GM12878 (cell line): ENCODE measurements around the gene SAGE1. TPM values are rescaled to one million over a fixed set of nuclear protein-coding genes. Genes with fewer than 3 reads are reported as not detected.

Source experiments
- ATAC-seq: fragments of 200-7000 bp; cut with Tn5 transposase; 3 replicates; pipeline ENCODE4 v1.9.1; 2020; ENCODE audit warnings: mild to moderate bottlenecking, moderate library complexity
- BruUV-seq: library from RNA; stranded (reverse); fragments of 400-500 nt; replicated peaks from 2 replicates; lab custom pipeline; 2021; lab: Mats Ljungman, UMichigan
- CTCF ChIA-PET: fragments of 300-600 bp; sonication (Branson Sonifier 250); formaldehyde crosslinking; extraction: SDS; loops from one replicate; lab custom pipeline; 2021; ENCODE audit warnings: inconsistent platforms; lab: Yijun Ruan, JAX
- POLR2A ChIA-PET: fragments of 350-600 bp; formaldehyde crosslinking; extraction: SDS; loops from one replicate; lab custom pipeline; 2021; ENCODE audit warnings: inconsistent platforms; lab: Charles Lee
- RAD21 ChIA-PET: fragments of 300-600 bp; sonication (Branson Sonifier 250); formaldehyde crosslinking; loops from one replicate; lab custom pipeline; 2023; ENCODE audit warnings: antibody characterized with exemption; ENCODE audit not compliant: unreplicated experiment; lab: Charles Lee
- SMC1A ChIA-PET: fragments of 300-600 bp; sonication (Branson Sonifier 250); formaldehyde crosslinking; loops from one replicate; lab custom pipeline; 2023; ENCODE audit not compliant: unreplicated experiment, uncharacterized antibody; lab: Charles Lee
- DNase-seq: peaks from one replicate; pipeline ENCODE4 v3.0.0-alpha.2; 2011; ENCODE audit warnings: low read depth, low spot score
- FAIRE-seq: peaks from 3 replicates; lab custom pipeline; 2011; peaks lifted over from hg19 to GRCh38; lab: Jason Lieb, UNC
- H2AFZ ChIP-seq: 2 replicates; pipeline ENCODE4 v1.6.0; 2011; ENCODE audit warnings: low read depth, low read length, control low read depth; ENCODE audit not compliant: control insufficient read depth
- H3K27ac ChIP-seq: 2 replicates; pipeline ENCODE4 v1.5.1; 2011; ENCODE audit warnings: control low read depth; ENCODE audit not compliant: control insufficient read depth, insufficient read depth
- H3K27me3 ChIP-seq, 2 experiments: replicated peaks in 1 of 2; 2 replicates each; pipeline versions ENCODE4 v1.6.0 to v1.6.1; 2011; ENCODE audit warnings: low read length in 1 of 2; ENCODE audit not compliant: control insufficient read depth in 2 of 2, insufficient read depth in 2 of 2
- H3K36me3 ChIP-seq, 2 experiments: 2 replicates each; pipeline ENCODE4 v1.5.1; 2011; ENCODE audit warnings: low read length in 1 of 2; ENCODE audit not compliant: control insufficient read depth in 2 of 2, insufficient read depth in 2 of 2
- H3K4me1 ChIP-seq: 2 replicates; pipeline ENCODE4 v1.6.1; 2011; ENCODE audit warnings: mild to moderate bottlenecking, low read length, moderate library complexity, mixed read lengths; ENCODE audit not compliant: control insufficient read depth, insufficient read depth
- H3K4me2 ChIP-seq: 2 replicates; pipeline ENCODE4 v1.6.0; 2011; ENCODE audit warnings: control low read depth; ENCODE audit not compliant: control insufficient read depth, insufficient read depth
- H3K4me3 ChIP-seq: fragments of 200-600 bp; sonication (generic); 2 replicates; pipeline ENCODE4 v1.5.1; 2016
- H3K79me2 ChIP-seq: 2 replicates; pipeline ENCODE4 v1.6.0; 2011; ENCODE audit warnings: low read length; ENCODE audit not compliant: control insufficient read depth, insufficient read depth
- H3K9ac ChIP-seq: 2 replicates; pipeline ENCODE4 v1.8.0; 2011; ENCODE audit warnings: low read length, control low read depth, mixed read lengths; ENCODE audit not compliant: control insufficient read depth, insufficient read depth
- H3K9me3 ChIP-seq: replicated peaks from 3 replicates; pipeline ENCODE4 v1.5.1; 2011; ENCODE audit warnings: mild to moderate bottlenecking, low read length; ENCODE audit not compliant: control insufficient read depth, insufficient read depth
- H4K20me1 ChIP-seq: 2 replicates; pipeline ENCODE4 v1.6.0; 2011; ENCODE audit not compliant: control insufficient read depth, insufficient read depth
- CUX1 ChIP-seq: IDR thresholded peaks from 2 replicates; pipeline ENCODE4 v1.6.1; 2012; ENCODE audit warnings: improper control_type of control experiment, low read depth, low read length; ENCODE audit not compliant: insufficient replicate concordance
- FOXM1 ChIP-seq: IDR thresholded peaks from 2 replicates; pipeline ENCODE4 v1.6.1; 2012; ENCODE audit warnings: low read depth, mild to moderate bottlenecking, inconsistent platforms, low read length, moderate library complexity
- IRF5 ChIP-seq: fragments of 450-650 bp; IDR thresholded peaks from 2 replicates; pipeline ENCODE4 v1.6.1; 2017; ENCODE audit warnings: borderline replicate concordance
- KDM1A ChIP-seq: fragments of 200-600 bp; sonication (generic); IDR thresholded peaks from 2 replicates; pipeline ENCODE4 v1.6.1; 2016; ENCODE audit warnings: borderline replicate concordance
- LARP7 ChIP-seq: fragments of 450-650 bp; IDR thresholded peaks from 2 replicates; pipeline ENCODE4 v1.6.1; 2017; ENCODE audit warnings: mild to moderate bottlenecking
- MYB ChIP-seq: fragments of 150-350 bp; IDR thresholded peaks from 2 replicates; pipeline ENCODE4 v1.6.1; 2014; ENCODE audit warnings: mild to moderate bottlenecking, low read depth, low read length, borderline replicate concordance
- POLR2A ChIP-seq: IDR thresholded peaks from 2 replicates; pipeline ENCODE4 v1.6.1; 2011; ENCODE audit warnings: low read depth, mild to moderate bottlenecking, low read length
- RELB ChIP-seq: fragments of 450-650 bp; IDR thresholded peaks from 2 replicates; pipeline ENCODE4 v1.6.1; 2017; ENCODE audit warnings: low read depth, mild to moderate bottlenecking, moderate library complexity
- SMC3 ChIP-seq: IDR thresholded peaks from 2 replicates; pipeline ENCODE4 v1.6.1; 2011; ENCODE audit warnings: low read length, improper control_type of control experiment, borderline replicate concordance
- SRF ChIP-seq, 2 experiments: IDR thresholded peaks; 2 replicates each; pipeline ENCODE4 v1.6.1; 2011; ENCODE audit warnings: low read depth in 2 of 2, low read length in 2 of 2, mild to moderate bottlenecking in 1 of 2, moderate library complexity in 1 of 2
- STAT1 ChIP-seq: fragments of 450-650 bp; conservative IDR thresholded peaks from 2 replicates; pipeline ENCODE4 v1.6.1; 2014; ENCODE audit warnings: antibody characterized with exemption, mild to moderate bottlenecking
- TARDBP ChIP-seq: IDR thresholded peaks from 2 replicates; pipeline ENCODE4 v1.6.1; 2016; ENCODE audit warnings: borderline replicate concordance
- TCF7 ChIP-seq: IDR thresholded peaks from 2 replicates; pipeline ENCODE4 v1.6.1; 2014; ENCODE audit warnings: antibody characterized with exemption, borderline replicate concordance
- USF1 ChIP-seq: IDR thresholded peaks from 2 replicates; pipeline ENCODE4 v1.6.1; 2011; ENCODE audit warnings: borderline replicate concordance, low read depth, mild to moderate bottlenecking, moderate library complexity, mixed read lengths, low read length; ENCODE audit not compliant: insufficient read depth; ENCODE audit errors: extremely low read length
- ZNF24 ChIP-seq: fragments of 450-650 bp; IDR thresholded peaks from 2 replicates; pipeline ENCODE4 v1.6.1; 2017; ENCODE audit warnings: antibody characterized with exemption, mild to moderate bottlenecking
- ZZZ3 ChIP-seq: IDR thresholded peaks from 2 replicates; pipeline ENCODE4 v1.6.1; 2011; ENCODE audit warnings: low read depth; ENCODE audit not compliant: control insufficient read depth, insufficient read length
- WGBS: methylation state at CpG from one replicate; pipeline ENCODE4 v1.1.6; 2016; ENCODE audit warnings: low lambda C conversion rate; ENCODE audit not compliant: insufficient replicate concordance, insufficient coverage; ENCODE audit errors: missing lambda C conversion rate; 5-methylcytosine and 5-hydroxymethylcytosine counted together
- in situ Hi-C: fragments of 300-500 bp; cut with MboI; formaldehyde crosslinking; loops from 9 replicates; pipeline ENCODE4 v1.14.3; 2018; ENCODE audit warnings: mixed read lengths
- intact Hi-C: fragments of 100-400 bp; cut with micrococcal nuclease; formaldehyde crosslinking; loops from one replicate; pipeline ENCODE4 v1.14.2; 2022; ENCODE audit not compliant: unreplicated experiment
- polyA plus RNA-seq, 11 experiments: library from polyadenylated mRNA; depleted of rRNA in 4 of 11; unstranded in 6 of 11; stranded (reverse) in 5 of 11; fragments of >200 nt; fragmentation: Nextera tagmentation in 4 of 11; fragmentation: Illumina TruSeq in 1 of 11; extraction: Ambion mirVana in 4 of 11; extraction: Trizol in 1 of 11; gene quantifications; 1 replicate in 1 of 11; 2 replicates in 10 of 11; pipeline versions ENCODE4 v1.2.1 to v1.2.3, GENCODE V29; 2011 to 2016; ENCODE audit warnings: inconsistent platforms in 2 of 11, missing spikeins in 2 of 11, low read depth in 1 of 11
- total RNA-seq, 4 experiments: library from RNA; depleted of rRNA in 3 of 4; stranded (reverse); fragments of >200 nt in 3 of 4; fragmentation: Illumina TruSeq in 1 of 4; extraction: Trizol in 1 of 4; gene quantifications; 2 replicates each; pipeline versions ENCODE4 v1.2.1 to v1.2.3, GENCODE V29; 2013 to 2021

Gene SAGE1
- total and polyA plus RNA-seq, 10 of the 15 experiments (the other 5 are each of a cell fraction or from before 2014, with no cell fraction given), result 0.03 to 0.08 TPM; not detected in 8

GRCh38 chrX:135944486-135944885, 51.0 kb downstream of the SAGE1 start (continued):
- TF ChIP-seq CUX1, result no peak
- TF ChIP-seq MYB, result no peak
- no peak for TF ChIP-seq TARDBP
- no peak for TF ChIP-seq ZZZ3

- Histone ChIP-seq H3K36me3 (no peaks in the 10 kb centered on the region), H3K27me3 (no peaks in the 10 kb centered on the region; a peak in 1 of 4 replicates), H3K9ac (no peak overlapping the region), H4K20me1 (no peaks in the 10 kb centered on the region), H3K79me2 (no peaks in the 10 kb centered on the region), H3K9me3 (no peaks in the 10 kb centered on the region), H3K4me2 (no peak overlapping the region), H3K27ac (no peak overlapping the region), H2AFZ (no peak overlapping the region), H3K4me1 (no peaks in the 10 kb centered on the region), H3K4me3 (no peak overlapping the region)
- intact Hi-C loops (no loop called here), in situ Hi-C loops (no loop called here)
- ChIA-PET POLR2A (no interaction called here), CTCF (no interaction called here), SMC1A (no interaction called here), RAD21 (no interaction called here)
- no peak for DNase-seq
- BruUV-seq, result no TSS peak
- no peak for ATAC-seq
- no peak for FAIRE-seq
- 61% methylated on average over 4 of the region's 4 CpGs for WGBS
- TF ChIP-seq SMC3 (no peak), FOXM1 (no peak), LARP7 (no peak), SRF (IDR thresholded peaks at IDR 0.05; ENCODE audit: low read depth in 2 of 2, low read length in 2 of 2) (no peak), USF1 (no peak), RELB (no peak), STAT1 (no peak), KDM1A (no peak), TCF7 (no peak), ZZZ3 (no peak), IRF5 (no peak), ZNF24 (no peak), POLR2A (no peak)
Measured at GRCh38 chrX:135951291-135951690, 57.8 kb downstream of the SAGE1 start.
